GM18508 (cell line): ENCODE results near the gene GPX2.

Source experiments
- ATAC-seq: cut with Tn5 transposase; IDR thresholded peaks from one replicate; pipeline ENCODE4 v1.9.1; 2021; ENCODE audit warnings: moderate number of reproducible peaks; ENCODE audit not compliant: insufficient read depth, unreplicated experiment

GPX2 gene

GRCh38 chr14:64963611-64964010, 21.1 kb upstream of the GPX2 start:
- no peak for ATAC-seq

DNA sequence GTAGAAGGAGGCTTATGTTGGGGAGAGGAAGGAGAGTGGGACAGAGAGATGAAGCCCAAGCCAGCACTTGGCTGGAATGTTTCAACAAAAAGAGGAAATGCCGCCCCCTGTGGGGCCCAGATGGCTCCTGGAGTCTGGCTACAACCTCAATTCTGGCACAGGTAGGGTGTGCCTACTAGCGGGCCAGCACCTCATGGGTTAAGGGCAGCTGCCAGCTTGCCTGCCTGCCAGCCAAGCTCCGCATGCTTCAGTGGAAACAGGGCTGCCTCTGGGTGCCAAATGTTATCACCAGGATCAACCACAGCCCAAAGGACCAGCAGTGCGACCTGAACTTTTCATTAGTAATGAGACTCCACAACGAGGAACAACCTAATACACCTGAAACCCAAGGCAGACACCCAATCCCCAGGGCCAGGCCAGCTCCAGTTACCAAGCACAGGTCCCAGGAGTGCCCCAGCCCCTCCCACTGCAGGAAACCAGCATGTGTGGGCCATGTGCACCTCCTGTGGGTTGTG, 18.3 kb upstream of the GPX2 start:
- ATAC-seq: no peak

GRCh38 chr14:64958743-64959142, 16.2 kb upstream of the GPX2 start:
- no peak for ATAC-seq

GRCh38 chr14:64958201-64958600, 15.7 kb upstream of the GPX2 start:
- no peak for ATAC-seq

DNA sequence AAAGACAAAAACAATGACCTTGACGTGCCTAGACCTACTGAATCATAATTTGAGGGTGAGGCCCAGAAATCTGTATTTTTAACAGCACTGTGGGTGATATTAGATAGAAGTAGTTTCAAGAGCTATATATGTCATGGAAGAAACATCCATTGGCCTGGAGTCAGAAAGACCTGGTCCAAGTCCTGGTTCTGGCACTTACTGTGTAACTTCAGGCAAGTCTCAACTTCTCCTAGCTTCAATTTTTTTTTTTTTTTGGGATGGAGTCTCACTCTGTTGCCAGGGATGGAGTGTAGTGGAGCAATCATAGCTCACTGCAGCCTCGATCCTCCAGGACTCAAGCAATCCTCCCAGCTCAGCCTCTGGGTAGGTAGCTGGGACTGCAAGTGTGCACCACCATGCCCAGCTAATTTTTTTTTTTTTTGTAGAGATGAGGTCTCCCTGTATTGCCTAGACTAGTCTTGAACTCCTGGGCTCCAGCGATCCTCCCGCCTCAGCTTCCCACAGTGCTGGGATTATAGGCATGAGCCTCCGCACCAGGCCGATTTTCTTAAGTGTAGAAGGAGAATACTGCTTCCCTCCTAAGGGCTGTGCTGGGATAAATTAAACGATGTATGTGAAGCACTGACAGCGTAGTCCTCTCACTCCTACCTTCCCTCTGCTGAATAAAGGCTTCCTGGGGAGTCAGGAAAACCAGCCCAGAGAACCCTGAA, 14.3 kb upstream of the GPX2 start:
- no peak for ATAC-seq

- ATAC-seq: no peak
Measured at GRCh38 chr14:64955297-64955696, 12.8 kb upstream of the GPX2 start.

DNA sequence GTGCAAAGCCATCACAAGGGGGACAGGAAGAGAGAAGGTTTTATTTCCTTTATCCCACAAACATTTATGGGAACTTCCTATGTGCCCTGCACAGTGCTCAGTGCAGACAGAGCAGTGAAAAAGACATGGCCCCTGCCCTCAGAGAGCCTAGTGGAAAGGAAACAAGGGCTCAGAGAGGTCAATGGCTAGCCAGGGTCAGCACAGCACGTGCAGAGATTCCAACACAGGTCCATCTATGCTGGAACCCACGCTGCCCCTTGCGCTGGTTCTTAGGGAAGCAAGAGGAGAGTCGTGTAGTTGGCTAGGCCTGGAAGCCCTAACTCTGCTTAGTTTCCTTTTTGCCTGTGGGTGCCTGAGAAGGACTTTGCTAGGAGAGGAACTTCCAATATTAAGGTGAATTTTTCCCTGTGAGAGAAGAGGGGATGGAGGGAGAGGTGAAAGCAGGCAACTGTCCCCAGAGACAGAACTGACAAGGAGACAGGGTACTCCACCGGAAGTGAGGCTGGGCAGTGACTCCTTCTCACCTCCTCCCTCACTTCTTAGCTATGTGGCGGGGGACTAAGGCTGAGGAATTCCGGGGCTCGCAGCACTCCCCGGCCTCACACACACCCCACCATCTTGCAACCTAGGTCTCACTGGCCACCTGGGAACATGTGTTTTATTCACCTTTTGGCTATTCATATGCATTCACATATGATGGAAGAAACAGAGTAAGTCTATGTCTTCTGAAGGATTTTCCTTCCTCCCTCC, 12.1 kb upstream of the GPX2 start:
- ATAC-seq: no peak

DNA sequence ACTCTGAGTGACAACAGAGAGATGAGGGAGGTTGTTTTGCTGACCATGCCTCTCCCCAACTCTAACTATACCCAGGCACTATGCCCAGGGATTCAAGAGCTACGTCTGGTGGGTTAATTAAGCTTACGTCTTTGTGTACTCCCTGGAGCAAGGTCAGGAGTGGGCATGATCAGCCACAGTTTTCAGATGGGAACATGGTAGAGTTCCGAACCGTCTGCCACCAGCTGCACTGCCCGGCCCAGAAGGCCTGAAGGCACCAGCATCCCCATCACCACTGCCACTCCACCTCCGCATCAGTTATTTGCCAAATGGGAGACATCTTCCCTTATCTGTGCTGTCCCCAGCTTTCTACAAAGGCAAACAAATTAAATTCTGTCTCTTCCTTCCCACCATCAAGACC, 11.1 kb upstream of the GPX2 start:
- ATAC-seq: no peak

- no peak for ATAC-seq
Measured at GRCh38 chr14:64953310-64953654, 10.7 kb upstream of the GPX2 start.

DNA sequence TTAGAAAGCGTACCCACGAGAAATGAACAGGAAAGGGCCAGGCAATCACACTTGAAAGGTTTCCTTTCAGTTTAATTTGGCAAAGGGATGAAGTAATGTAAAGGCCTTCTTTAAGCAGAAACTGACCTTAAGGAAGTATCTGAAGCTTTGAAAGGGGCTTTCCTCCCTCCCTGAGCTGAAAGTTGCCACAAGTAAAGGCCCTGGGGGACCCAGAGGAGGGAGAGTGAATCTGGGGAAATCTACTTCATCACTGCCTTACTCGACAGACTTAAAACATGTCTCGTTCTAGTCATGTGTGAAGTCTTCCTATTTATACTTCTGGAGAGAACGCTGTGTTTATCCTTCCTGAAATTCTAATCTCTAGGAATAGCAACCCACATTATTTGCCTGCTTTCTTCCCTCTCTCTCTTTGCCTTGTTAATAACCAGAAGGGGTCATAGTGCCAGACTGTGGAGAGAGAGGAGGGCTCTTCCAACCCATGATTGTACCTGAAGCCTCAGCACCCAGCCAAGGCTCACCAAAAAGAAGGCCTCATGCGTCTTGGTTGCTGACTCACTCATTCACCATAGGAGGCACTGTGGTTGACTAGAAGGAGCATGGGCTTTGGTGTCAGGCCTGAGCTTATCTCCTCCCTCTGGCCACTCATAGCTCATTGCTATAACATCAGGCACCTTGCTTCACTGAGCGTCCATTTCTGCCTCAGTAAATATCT, 10.2 kb upstream of the GPX2 start:
- no peak for ATAC-seq

DNA sequence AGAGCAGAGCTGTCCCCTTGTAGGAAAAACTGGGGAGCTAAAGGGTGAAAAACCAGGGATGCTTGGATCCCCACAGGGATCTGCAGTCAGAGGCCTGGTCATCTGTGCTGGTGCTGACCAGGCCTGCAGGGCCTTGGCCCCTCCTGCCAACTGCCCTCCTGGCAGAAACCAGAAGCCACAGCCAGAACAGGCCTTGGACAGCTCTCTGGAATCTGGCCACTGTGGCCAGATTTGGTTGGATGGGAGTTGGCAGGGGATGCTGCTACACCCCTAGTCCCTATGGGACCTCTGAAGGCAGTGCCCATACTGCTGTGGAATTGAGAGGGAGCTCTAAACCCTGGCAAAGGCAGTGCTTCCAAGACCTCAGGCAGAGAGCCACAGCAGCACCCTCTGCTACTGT, 9.2 kb upstream of the GPX2 start:
- no peak for ATAC-seq

DNA sequence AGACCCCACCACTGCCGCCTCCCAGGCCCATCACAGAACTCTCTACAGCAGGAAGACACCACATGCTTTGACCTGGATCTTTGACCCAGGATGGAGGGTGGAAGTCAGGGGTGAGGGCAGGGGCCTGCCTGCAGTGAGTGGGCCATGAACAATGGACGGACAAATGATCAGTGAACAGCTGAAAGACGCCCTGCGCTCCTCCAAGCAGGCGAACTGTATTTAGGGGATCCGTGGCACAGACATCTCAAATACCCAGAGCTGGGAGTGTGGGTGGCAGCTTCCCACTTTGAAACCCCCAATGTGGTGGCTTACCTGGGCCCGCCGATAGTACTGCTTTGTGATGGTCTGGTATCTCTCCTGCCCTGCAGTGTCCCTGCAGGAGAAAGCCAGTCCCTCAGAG, 8.7 kb upstream of the GPX2 start:
- no peak for ATAC-seq

DNA sequence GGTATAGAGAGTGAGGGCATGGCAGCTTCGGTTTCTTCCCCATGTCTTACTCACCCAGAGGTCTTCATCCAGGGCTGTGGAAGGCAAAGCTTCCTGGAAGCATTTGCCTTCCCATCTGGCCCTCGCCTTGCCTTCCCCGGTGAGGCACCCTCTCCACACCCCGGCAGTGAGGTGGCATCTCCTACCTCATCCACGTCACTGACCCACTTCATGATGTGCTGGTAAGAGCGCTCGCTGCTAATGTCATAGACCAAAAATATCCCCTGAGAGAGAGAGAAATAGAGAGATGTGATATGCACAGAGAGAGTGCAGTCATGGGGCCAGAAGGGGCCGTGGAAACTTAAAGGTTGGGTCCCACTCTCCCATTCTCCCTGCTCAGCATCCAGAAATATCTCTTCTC, 8.3 kb upstream of the GPX2 start:
- ATAC-seq: no peak

DNA sequence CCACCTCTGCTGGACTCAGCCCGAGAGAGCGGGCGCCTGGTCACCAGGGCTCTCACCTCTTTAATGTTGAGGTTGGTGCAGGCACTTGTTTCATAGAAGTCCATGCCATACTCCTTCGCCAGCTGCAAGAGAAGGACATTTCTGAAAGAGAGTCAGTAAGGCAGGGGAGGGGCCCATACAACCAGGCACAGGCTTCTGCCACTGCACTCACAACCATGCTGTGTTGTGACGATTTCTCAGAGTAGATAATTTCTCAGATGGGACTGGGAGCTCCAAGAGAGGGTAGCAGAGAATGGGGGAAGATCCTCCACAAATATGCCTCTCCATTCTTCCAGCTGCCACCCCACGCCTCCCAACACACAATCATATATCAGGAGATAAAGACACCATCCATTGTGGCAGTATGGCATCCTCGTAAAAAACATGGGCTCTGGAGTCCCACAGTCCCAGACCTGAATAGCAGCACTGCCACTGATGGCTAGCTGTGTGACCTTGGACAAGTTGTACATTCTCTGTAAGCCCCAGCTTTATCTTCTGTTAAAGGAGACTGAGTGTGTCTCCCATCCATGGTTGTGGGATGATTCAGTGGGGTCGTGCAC, 6.2 kb upstream of the GPX2 start:
- ATAC-seq: no peak

GRCh38 chr14:64947710-64948611, 5.4 kb upstream of the GPX2 start:
- ATAC-seq: no peak

- ATAC-seq: no peak
Measured at GRCh38 chr14:64946310-64947045, 3.9 kb upstream of the GPX2 start.

DNA sequence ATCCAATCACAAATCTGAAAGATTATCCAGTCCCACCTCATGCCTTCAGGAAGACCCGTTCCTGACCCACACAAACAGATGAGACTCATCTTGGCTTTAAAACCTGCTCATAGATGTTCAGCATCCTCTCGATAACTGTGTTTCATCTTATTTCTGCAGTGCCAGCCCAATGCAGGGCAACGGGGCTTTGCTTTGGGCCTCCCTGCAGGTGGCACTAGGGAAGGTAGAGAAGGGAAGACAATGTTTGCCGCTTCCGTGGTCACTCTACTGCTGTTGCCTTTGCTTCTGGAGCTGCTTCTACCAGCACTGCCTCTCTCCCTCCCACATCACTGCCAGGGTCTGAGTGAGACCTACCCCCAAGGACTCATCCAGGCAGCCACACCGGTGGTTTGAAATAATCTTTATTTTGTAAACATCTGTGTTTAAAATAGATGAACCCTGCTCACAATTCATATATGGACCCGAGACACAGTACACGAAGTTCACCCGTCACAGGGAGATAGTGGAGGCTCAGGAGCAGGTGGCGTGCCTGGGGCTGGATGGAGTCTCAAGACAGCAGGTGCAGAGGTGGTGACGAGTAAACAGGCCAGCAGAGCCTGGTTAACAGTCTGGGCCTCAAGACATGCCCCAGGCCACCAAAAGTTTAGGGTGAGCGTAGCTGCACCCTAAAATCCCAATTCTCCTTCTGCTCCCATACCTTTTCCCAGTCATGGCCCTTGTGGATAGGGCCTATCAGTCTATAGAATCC, 3.1 kb upstream of the GPX2 start:
- no peak for ATAC-seq

GRCh38 chr14:64944861-64945260, 2.3 kb upstream of the GPX2 start:
- ATAC-seq: no peak

DNA sequence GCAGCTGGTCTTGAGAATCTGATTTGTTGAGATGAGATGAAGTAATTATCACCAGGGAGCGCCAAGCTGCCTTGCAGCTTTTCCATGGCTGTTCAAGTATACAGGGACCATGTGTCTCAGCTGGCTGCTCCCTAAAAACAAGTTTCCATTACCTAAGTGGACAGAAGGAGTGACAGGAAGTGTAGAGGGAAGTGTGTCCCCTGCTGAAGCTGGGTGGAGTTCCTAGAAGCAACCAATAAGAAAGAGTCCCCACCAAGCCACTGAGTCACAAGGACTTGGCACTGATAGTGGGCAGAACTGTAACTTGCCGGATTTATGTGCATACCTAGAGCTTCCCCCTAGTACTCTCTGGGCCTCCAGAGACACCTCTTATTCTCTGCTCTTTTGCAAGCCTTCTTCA, 1.5 kb upstream of the GPX2 start:
- ATAC-seq: no peak
